ENCODE data around the gene DNM3. TPM values are rescaled to one million over a fixed set of nuclear protein-coding genes. Genes with fewer than 3 reads are reported as not detected.

Gene DNM3
- total and polyA plus RNA-seq, 2 experiments from 2014 or later: 5.2 to 12.2 TPM

- no peaks in the 10 kb centered on the region for H3K9me3 Mint-ChIP-seq
- no peak overlapping the region for H3K27ac Mint-ChIP-seq
- no peaks in the 10 kb centered on the region; the same call in 2 of the 3 replicates for H3K4me1 Mint-ChIP-seq
- no peaks in the 10 kb centered on the region for H3K4me1 ChIP-seq (ENCODE audit: insufficient read depth)
- no peak overlapping the region for H2AFZ ChIP-seq
- H3K27me3 Mint-ChIP-seq (ENCODE audit: insufficient read depth, low read depth, poor library complexity): peaks cover 2% of the 10 kb centered on the region
- H3K36me3 Mint-ChIP-seq (ENCODE audit: low read depth): no peaks in the 10 kb centered on the region
- TF ChIP-seq EZH2 (IDR thresholded peaks at IDR 0.05; ENCODE audit: low read depth, unreplicated experiment): no peak
- TF ChIP-seq STAT1 (IDR thresholded peaks at IDR 0.05; ENCODE audit: unreplicated experiment): no peak
- no peak for TF ChIP-seq ZNF331 (CRISPR knock-in tag; IDR thresholded peaks at IDR 0.05; ENCODE audit: low read depth)
- TF ChIP-seq CTCF (conservative IDR thresholded peaks at IDR 0.05; ENCODE audit: low read depth in 2 of 2): no peak
- TF ChIP-seq ZNF114 (CRISPR knock-in tag; IDR thresholded peaks at IDR 0.05): no peak
- no peak for TF ChIP-seq ETS1 (IDR thresholded peaks at IDR 0.05)
- TF ChIP-seq CREB1 (CRISPR knock-in tag; IDR thresholded peaks at IDR 0.05; ENCODE audit: low read depth): no peak
- no peak for TF ChIP-seq JUNB (IDR thresholded peaks at IDR 0.05; ENCODE audit: unreplicated experiment)
- TF ChIP-seq REST (IDR thresholded peaks at IDR 0.05; ENCODE audit: unreplicated experiment): no peak
- no peak for TF ChIP-seq ZNF462 (CRISPR knock-in tag; IDR thresholded peaks at IDR 0.05)
- TF ChIP-seq NANOG (IDR thresholded peaks at IDR 0.05; ENCODE audit: borderline replicate concordance): no peak
- TF ChIP-seq POLR2AphosphoS5 (IDR thresholded peaks at IDR 0.05; ENCODE audit: low read depth): no peak
- TF ChIP-seq EZH2phosphoT487 (IDR thresholded peaks at IDR 0.05; ENCODE audit: unreplicated experiment): no peak
- no peaks in the 10 kb centered on the region; the same call in 1 of the 2 replicates for H4K20me1 ChIP-seq (replicated peaks; ENCODE audit: insufficient read depth)
- no peak overlapping the region for H3K4me3 ChIP-seq
- H3F3A ChIP-seq (replicated peaks; ENCODE audit: low read depth): no peaks in the 10 kb centered on the region
- no peaks in the 10 kb centered on the region for H3K9me2 ChIP-seq (ENCODE audit: insufficient read depth)
- no peak for DNase-seq (ENCODE audit: low spot score)
- no peaks in the 10 kb centered on the region for H3K79me2 ChIP-seq (replicated peaks; ENCODE audit: insufficient read depth)
- H3K27me3 ChIP-seq (ENCODE audit: insufficient read depth): no peaks in the 10 kb centered on the region
- H3K4me3 Mint-ChIP-seq: no peak overlapping the region
- no peak for ATAC-seq
- no peak overlapping the region for H3K27ac ChIP-seq (ENCODE audit: low read depth)
- no peak overlapping the region for H3K4me2 ChIP-seq
- no peaks in the 10 kb centered on the region for H3K36me3 ChIP-seq (ENCODE audit: insufficient read depth)
Observed at GRCh38 chr1:172212124-172212523, 370.8 kb downstream of the DNM3 start.
